Renal cortex interstitium (tissue), 11 donors: ENCODE data around the gene COX6A2. TPM values are rescaled to one million over a fixed set of nuclear protein-coding genes. Genes with fewer than 3 reads are reported as not detected.

Source experiments
- DNase-seq, 11 donors: peaks; one replicate each; pipeline ENCODE4 v3.0.0-alpha.2; 2013; ENCODE audit warnings: low read depth in 9 of 11, low spot score in 4 of 11; ENCODE audit errors: extremely low read depth in 1 of 11
- polyA plus RNA-seq, 3 donors: library from polyadenylated mRNA; unstranded; fragments of 120-200 nt; gene quantifications; one replicate each; pipeline ENCODE4 v1.2.1, GENCODE V29; 2013; ENCODE audit not compliant: insufficient read length in 3 of 3

The COX6A2 gene
- polyA plus RNA-seq, 3 donors, result 0.51 to 1.6 (median 1.2) TPM

GRCh38 chr16:31465788-31466370, 37.7 kb upstream of the COX6A2 start:
- DNase-seq, result no peak

- no peak for DNase-seq
Measured at GRCh38 chr16:31464781-31465260, 36.7 kb upstream of the COX6A2 start.

GRCh38 chr16:31464348-31464769, 36.2 kb upstream of the COX6A2 start:
- DNase-seq, result no peak

GRCh38 chr16:31461921-31462804, 34.0 kb upstream of the COX6A2 start:
- DNase-seq, result no peak

GRCh38 chr16:31461201-31461920, 33.2 kb upstream of the COX6A2 start:
- no peak for DNase-seq

GRCh38 chr16:31460582-31461002, 32.4 kb upstream of the COX6A2 start:
- no peak for DNase-seq

- DNase-seq, result peak; percentile 97 to 100 (median 99)
Measured at GRCh38 chr16:31459687-31460581, 31.8 kb upstream of the COX6A2 start.

- peak; percentile 93 to 97 (median 96) for DNase-seq
Measured at GRCh38 chr16:31458844-31459686, 30.9 kb upstream of the COX6A2 start, which contains the start of gene ARMC5. Gene ARMC5 (plus strand): TSS chr16:31459501. CDS start chr16:31459525, 24 bp downstream.

GRCh38 chr16:31458073-31458843, 30.1 kb upstream of the COX6A2 start:
- peak in 1 of 11 donors; percentile 33 for DNase-seq

GRCh38 chr16:31456988-31457360, 28.8 kb upstream of the COX6A2 start:
- no peak for DNase-seq

GRCh38 chr16:31455601-31456314, 27.6 kb upstream of the COX6A2 start:
- DNase-seq, result no peak

GRCh38 chr16:31453255-31454204, 25.4 kb upstream of the COX6A2 start:
- DNase-seq, result no peak

GRCh38 chr16:31452631-31453106, 24.5 kb upstream of the COX6A2 start:
- DNase-seq, result no peak

GRCh38 chr16:31451681-31452351, 23.7 kb upstream of the COX6A2 start:
- DNase-seq, result peak in 2 of 11 donors; percentile 64 to 68

GRCh38 chr16:31451201-31451600, 23.0 kb upstream of the COX6A2 start:
- no peak for DNase-seq
